GM19351 (cell line): ENCODE measurements around the gene SZT2.
"Not testable (repeated sequence)": the region's sequence is repeated elsewhere in the genome, so short reads cannot be mapped to it uniquely, and the experiment has no call there.

Experiments
- ATAC-seq: cut with Tn5 transposase; IDR thresholded peaks from one replicate; pipeline ENCODE4 v1.9.1; 2021; ENCODE audit warnings: mild to moderate bottlenecking, moderate library complexity; ENCODE audit not compliant: unreplicated experiment

The SZT2 gene

DNA sequence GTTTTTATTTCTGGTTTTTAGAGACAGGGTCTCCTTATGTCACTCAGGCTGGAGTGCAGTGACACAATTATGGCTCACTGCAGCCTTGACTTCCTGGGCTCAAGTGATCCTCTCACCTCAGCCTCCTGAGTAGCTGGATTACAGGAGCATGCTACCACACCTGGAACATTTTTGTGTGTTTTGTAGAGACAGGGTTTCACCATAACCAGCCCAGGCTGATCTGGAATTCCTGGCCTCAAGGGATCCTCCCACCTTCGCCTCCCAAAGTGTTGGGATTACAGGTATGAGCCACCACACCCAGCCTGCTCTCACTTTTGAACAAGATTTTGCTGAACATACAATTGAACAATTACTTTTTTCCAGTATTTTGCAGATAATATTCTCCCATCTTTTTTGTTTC, 88.0 kb downstream of the SZT2 start:
- ATAC-seq, result no peak

DNA sequence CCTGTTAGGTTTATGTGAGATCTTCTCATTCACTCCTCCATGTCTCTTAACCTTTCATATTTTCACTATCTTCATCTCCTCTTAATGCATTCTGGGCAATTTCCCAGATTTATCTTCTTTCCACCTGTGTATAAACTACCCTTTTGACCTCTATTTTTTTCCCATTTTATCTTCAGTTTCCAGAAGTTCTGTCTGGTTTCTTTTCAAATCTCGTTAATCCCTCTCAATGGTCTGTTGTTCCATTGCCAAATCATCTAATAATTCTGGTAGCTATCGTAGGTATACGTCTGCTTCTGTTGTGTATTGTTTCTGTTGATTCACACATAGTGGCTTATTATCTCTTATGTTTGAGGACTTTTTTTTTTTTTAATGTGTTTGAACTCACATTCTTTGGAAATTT, 89.7 kb downstream of the SZT2 start:
- no peak for ATAC-seq

DNA sequence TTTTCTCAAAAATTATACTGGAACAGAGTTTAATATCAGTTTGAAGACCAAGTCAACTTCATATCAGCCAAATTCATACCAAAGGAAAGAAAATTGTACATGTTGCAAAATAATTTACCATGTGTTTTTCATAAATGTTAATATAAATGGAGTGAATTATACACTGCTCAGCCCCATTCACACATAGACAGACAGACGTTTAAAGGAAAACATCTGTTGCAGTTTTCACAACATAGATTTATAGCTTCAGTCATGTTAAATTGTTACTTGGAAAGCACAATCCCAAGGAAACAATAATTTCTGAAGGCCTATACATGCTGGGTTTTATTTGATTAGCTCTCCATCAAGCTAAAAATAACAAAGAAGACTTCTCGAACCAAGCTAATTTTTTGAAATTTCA, 91.8 kb downstream of the SZT2 start:
- ATAC-seq, result no peak

DNA sequence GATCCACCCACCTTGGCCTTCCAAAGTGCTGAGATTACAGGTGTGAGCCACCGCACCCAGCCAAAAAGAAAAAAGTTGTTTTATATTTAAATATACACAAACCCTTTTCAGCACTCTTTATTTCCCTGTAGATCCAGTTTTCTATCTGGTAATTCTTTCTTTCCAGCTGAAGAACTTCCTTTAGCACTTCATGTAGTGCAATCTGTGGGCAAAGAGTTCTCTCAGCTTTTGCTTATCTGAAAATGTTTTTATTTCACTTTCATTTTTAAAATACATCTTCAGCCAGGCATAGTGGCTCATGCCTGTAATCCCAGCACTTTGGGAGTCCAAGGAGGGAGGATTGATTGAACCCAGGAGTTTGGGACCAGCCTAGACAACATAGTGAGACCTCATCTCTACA, 92.5 kb downstream of the SZT2 start:
- ATAC-seq, result no peak

DNA sequence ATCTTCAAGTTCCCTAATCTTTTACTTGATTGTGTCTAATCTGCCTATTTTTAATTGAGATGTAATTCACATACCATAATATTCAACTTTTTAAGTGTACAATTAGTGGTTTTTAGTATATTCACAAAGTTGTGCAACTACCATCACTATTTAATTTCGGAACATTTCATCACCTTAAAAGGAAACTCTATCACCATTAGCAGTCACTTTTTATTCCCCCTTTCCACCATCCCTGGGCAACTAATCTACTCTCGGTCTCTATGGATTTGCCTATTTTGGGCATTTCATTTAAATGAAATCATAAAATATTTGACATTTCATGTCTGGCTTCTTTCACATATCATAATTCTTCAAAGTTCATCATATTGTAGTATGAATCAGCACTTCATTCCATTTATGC, 94.7 kb downstream of the SZT2 start:
- ATAC-seq, result no peak

DNA sequence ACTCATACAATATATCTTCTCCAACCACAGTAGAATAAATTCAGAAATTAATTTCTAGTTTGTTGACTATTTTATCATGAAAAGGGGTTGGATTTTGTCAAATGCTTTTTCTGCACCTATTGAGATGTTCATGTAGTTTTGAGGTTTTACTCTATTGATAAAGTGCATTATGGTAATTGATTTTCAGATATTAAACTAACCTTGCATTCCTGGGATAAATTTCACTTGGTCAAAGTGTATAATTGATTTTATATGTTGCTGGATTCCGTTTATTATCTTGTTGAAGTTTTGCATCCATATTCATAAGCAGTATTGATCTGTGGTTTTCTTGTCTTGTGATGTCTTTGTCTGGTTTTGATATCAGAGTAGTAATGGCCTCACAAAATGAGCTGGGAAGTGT, 98.5 kb downstream of the SZT2 start:
- ATAC-seq, result no peak

DNA sequence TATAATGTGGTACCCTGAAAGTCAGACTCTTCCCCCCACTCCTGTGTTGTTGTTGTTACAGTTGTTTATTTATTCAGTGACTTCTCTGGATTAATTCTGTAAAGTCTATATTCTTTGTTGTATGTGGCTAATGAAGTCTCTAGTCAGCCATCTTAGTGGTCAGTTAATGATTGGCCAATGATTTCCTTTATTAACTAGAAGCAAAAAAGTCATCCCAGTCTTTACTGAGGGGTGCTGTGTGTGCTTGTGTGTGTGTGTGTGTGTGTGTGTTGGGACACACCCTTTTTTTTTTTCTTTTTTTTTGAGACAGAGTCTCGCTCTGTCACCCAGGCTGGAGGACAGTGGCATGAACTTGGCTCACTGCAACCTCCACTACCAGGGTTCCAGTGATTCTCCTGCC, 101.4 kb downstream of the SZT2 start:
- no peak for ATAC-seq

DNA sequence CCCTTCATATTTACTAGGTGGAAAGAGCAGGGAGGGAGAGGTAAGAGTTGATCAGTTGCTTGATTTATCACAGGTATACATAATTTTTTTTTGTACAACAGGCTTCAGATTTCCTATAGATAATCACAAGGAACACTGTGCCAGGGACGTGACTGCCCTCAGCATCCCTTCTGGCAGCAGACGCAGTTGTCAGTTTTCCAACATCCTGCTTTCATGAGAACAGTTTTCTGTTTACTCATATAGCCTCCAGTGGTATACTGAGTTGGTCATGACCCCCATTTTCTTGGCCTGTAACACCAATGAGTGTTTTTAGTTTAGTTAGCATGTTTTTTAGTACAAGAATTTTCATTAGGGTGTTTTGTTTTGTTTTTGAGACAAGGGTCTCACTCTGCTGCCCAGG, 103.1 kb downstream of the SZT2 start:
- no peak for ATAC-seq

DNA sequence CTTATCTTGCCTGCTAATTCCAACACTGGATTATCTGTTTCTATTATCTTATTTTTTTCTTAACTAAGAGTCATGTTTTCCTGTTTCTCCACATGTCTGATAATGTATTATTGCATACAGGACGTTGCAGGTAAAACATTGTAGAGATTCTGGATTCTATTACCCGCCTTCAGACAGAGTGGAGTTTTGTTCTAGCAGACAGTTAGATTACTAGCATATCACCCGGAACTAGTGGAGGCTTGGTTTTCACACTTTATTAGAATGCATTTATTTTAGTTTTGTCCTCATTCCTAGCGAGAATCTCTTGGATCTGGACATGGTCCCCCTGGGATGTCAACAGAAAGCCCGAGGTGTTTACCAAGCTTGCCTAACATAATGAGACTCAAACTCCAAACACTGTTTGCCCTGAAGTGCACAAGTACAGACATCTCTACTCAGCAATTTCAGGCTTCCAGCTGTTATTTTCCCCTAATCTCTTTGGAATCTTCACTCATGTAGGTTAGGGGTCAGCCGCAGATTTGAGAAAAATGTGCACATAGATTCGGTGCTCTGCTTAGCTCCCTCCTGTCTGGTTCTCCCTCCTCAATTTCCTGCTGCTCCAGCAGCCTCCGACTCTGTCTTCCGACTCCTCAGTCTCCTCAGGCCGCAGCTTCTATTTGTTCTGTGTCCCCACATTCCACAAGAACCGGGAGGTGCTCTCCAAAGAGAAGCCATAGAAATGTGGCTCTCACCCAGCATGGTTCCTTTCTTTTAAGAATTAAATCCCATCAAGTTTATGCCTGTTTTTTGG, 104.2 kb downstream of the SZT2 start:
- ATAC-seq, result no peak

DNA sequence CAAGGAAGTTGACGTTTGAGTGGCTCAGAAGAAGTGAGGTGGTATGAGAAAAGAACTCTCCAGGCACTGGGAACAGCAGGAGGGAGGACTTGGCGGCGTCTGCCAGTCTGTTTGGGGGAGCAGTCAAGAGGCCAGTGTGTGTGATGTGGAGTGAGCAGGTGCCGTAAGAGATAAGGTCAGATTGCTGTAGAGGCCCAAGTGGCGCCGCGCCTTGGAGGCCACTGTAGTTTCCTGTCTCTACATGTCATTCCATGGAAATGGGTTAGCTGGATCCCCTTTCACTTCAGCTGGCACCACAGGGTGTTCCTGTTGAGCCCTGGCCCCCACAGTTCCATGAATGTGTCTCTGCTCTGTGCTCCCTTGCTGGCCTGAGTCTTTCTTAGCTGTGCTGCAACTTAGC, 105.5 kb downstream of the SZT2 start:
- ATAC-seq, result no peak

DNA sequence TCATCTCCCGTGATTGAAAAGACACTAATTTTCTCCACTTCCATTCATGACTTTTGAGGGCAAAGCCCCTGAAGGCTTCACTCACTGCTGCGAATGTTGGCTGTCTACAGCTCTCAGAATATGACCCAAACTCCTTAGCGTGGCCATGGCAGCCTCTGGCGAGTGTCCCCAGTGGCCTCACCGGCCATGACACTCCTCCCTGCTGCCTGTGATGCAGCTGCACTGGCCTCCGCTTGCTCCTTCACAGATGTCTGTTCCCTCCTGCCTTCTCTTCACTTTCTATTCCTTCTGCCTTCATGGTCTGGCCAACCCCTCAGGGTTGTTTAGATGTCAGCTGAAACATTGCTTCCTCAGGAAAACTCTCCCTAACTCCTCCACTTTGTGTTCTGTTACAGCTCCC, 110.2 kb downstream of the SZT2 start:
- no peak for ATAC-seq

DNA sequence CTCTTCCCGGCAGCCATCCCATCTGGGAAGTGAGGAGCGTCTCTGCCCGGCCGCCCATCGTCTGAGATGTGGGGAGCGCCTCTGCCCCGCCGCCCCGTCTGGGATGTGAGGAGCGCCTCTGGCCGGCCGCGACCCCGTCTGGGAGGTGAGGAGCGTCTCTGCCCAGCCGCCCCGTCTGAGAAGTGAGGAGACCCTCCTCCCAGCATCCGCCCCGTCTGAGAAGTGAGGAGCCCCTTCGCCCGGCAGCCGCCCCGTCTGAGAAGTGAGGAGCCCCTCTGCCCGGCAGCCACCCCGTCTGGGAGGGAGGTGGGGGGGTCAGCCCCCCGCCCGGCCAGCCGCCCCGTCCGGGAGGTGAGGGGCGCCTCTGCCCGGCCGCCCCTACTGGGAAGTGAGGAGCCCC, 112.1 kb downstream of the SZT2 start:
- not testable (repeated sequence) for ATAC-seq

DNA sequence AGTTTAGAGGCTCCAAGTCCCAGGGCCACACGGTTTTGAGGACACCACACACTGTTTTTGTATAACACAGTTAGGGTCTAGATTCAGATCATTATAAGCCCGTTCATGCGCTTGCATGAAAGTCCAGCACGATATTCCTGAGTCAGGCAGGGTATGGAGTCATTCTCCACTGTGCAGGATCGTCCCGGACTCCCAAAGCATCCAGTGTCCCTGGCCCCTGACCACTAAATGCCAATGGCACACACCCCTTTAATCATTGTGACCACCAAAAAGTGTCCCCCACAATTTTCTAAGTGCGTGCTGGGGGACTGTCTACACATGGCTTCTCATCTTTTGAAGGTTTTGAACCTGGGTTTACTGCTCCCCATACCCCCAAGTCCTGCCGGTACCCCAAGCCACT, 113.8 kb downstream of the SZT2 start:
- ATAC-seq, result no peak
